RCC 7860 (cell line): Measurements from ENCODE around the gene LCK.
A peak's percentile ranks its signal among the peaks of the same experiment; 100 is the strongest.

Source experiments
- DNase-seq: peaks from one replicate; pipeline ENCODE4 v3.0.0-alpha.2; 2015; ENCODE audit warnings: low spot score
- FAIRE-seq: peaks from 2 replicates; lab custom pipeline; 2012; peaks lifted over from hg19 to GRCh38; lab: Jason Lieb, UNC

LCK gene

DNA sequence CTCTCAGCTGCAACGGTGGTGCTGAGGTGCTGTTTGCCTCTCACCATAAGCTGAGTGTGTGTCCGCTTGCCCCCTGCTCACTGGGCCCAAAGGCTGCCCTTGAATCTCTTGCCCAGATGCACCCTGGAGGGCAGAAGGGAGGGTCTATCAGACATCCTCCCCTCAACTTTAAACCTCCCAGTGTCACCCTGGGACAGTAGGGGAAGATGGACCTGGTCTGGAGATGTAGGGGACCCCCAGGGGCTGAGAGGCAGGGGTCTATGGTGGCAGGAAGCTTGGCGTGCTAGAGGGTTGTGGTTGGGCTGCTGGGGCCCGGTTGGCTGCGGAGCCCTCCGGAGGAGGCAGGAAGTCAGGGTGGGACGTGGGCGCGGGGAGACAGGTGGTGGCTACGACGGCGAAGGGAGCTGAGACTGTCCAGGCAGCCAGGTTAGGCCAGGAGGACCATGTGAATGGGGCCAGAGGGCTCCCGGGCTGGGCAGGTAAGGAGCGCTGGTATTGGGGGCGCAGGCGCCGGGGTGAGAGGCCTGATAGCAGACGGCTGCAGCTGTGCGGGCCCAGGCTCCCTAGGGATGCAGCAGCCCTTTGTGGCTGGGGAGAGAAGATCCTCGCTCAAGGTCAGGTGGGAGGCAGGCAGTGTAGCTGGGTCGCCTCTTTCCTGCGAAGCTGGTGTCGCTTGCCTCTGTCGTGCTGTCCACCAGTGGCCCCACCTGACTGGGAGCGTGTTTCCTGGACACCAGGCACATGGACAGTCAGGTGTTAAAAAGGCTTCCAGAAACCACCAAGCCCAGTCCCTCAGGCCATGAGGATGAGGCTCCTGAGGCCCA lies at the start of gene LCK:
LCK (plus strand) TSS at position 373 of the 824 bp plus-strand sequence. CDS start 23,065 bp downstream, outside the sequence.
- FAIRE-seq (no peak), DNase-seq (no peak)

GRCh38 chr1:32204943-32205361 lies 46.1 kb upstream of the LCK start:
- no peak for FAIRE-seq
- DNase-seq, result no peak

DNA sequence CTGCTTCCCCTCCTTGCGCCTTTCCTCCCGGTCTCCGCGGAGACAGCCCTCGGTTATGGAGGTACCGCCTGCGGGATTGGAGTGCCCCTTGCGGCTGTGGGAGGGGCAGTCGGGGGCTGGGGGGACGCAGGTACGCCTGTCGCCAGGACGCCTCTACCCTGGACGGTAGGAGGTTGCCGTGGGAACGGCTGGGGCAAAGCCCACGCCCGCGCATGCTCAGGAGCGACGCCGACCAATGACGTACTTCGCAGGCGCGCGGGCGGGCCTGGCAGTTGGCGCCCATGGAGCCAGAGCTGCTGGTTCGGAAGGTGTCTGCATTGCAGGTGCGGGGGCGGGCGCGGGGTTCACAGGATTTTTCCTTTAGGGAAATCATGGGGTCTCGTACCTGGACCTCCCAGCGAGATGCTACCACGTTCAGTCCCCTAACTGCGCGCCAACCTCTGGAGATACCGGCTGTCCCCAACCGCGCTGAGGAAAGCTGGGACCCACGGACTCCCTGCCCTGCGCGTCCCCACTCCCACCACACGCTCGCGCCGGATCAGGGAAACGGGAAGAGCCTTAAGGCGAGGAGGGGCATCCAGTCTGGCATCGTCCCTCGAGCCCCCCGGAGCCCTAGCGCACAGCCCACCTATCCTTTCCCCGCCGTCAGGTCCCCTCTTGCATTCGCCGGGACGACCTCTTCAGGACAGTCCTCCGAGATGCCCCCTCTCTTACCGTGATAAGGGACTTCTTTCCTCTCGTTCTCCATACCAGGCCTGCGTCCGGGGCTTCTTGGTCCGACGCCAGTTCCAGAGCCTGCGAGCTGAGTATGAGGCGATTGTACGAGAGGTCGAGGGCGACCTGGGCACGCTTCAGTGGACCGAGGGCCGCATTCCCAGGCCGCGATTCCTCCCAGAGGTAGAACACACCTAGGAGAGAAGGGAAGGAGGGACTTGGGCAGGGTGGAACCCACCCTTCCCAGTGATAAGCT lies 45.4 kb upstream of the LCK start, which contains the start of gene IQCC:
IQCC (plus strand) TSS at position 271 of the 970 bp plus-strand sequence; CDS start at position 282, 11 bp downstream.
- DNase-seq, result peak; percentile 70
- FAIRE-seq, result no peak

GRCh38 chr1:32208469-32208868 lies 42.6 kb upstream of the LCK start:
- DNase-seq (no peak), FAIRE-seq (no peak)

GRCh38 chr1:32208891-32209328 lies 42.2 kb upstream of the LCK start, which contains the start of gene DCDC2B:
DCDC2B (plus strand) TSS chr1:32209089; CDS start chr1:32209094, 5 bp downstream.
- DNase-seq (peak; percentile 85), FAIRE-seq (no peak)

DNA sequence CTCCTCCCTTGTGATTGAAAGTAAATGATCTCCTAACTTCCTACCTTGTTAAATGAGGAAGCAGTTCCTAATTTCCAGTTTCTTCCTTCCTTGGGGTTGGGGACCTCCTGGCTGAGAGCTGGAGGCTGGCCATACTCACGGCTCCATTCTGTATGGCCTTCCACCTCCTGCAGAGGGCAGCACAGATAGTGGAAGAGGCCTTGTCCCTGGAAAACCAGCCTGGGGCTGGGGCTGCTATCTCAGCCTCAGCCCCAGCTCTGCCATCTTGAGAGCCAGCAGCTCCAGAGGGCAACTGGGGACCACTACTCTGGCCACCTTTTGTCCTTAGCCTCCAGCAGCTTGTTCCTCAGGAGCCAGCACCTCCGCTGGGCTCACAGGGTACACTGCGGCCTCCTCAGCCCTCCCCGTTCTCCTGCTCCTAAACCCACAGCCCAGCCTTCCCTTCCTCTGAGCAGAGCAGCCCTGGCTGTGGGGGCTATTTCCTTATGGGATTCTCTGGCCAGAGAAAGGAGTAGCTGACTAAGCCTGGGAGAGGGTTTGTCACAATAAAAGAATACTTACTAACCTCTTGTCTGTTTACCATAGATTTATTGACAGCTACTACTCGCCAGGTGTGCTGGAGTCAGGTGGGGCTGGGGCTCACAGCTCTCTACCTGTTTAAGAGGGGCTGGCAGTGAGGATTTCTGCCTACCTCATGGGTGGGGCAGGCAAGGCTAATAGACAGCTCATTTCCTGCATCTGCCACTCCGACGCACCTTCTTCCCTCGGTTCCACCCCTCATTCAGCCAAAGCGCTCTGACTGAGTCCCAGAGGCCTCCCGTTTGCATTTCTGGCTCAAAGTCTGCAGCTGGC lies 35.2 kb upstream of the LCK start:
- DNase-seq, result peak; percentile 48
- FAIRE-seq, result no peak

DNA sequence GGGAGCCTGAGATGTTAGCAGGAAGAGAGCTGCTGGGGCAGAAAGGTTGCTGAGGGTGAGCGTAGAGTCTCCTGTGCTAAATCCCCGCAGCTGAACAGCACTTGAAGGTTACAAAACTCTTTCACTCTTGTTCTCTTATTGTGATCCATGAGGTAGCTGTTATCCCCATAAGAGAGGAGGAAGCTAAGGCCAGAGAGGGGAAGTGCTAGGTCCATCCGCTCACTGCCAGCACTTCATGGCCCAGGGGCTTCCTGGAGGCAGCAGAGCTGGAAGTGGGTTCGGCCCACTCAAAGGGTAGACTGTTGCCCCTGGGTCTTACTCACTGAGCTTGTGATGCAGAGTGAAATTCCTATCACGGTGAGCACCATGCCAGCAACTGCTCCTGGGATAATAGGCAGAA lies 34.5 kb upstream of the LCK start:
- no peak for FAIRE-seq
- DNase-seq, result no peak

GRCh38 chr1:32219022-32219421 lies 32.0 kb upstream of the LCK start:
- no peak for DNase-seq
- no peak for FAIRE-seq

GRCh38 chr1:32220746-32221580 lies 30.1 kb upstream of the LCK start:
- FAIRE-seq (peak; percentile 76), DNase-seq (peak; percentile 92)

DNA sequence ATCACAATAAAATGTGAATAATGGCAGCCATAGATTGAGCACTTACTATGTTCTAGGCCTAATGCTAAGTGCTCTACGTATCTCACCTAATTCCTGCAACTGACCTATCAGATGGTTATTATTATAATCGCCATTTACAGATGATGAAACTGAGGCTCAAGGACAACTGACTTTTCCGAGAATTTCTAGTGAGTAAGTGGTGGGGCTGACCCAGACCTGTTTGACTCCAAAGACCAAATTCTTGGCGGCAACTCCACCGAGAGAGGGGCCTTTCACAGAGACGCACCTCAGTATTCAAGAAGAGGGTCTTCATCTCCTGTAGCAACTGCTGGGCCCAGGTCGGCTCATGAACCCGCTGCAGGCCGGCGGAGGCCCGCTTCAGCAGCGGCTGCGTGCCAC lies 29.5 kb upstream of the LCK start:
- FAIRE-seq, result no peak
- no peak for DNase-seq

- DNase-seq (peak; percentile 86), FAIRE-seq (peak; percentile 18)
Measured at GRCh38 chr1:32221980-32222755, 28.9 kb upstream of the LCK start, which contains the start of the genes EIF3I and TMEM234. EIF3I (plus strand) TSS chr1:32222407; CDS start chr1:32222442, 35 bp downstream. TMEM234 (minus strand) TSS chr1:32222353; CDS start chr1:32222322, 31 bp downstream.

DNA sequence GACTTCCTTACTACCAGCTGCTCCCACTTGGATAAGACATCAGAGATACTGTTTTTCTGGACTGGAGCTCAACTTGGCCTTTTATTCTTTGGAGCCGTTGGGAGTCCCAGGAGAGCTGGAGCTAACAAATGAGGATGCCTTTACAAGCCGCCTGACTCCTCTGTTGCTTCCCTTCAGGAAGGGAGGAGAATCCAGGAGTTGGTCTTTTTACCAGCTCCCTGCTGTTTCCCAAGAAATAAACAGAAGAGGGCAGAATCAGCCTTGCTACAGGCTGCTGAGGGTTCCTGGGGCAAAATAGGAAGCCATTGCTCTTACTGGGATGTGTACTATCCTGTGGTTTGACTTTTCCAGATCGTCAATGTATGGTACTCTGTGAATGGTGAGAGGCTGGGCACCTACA lies 27.4 kb upstream of the LCK start:
- DNase-seq (no peak), FAIRE-seq (no peak)

DNA sequence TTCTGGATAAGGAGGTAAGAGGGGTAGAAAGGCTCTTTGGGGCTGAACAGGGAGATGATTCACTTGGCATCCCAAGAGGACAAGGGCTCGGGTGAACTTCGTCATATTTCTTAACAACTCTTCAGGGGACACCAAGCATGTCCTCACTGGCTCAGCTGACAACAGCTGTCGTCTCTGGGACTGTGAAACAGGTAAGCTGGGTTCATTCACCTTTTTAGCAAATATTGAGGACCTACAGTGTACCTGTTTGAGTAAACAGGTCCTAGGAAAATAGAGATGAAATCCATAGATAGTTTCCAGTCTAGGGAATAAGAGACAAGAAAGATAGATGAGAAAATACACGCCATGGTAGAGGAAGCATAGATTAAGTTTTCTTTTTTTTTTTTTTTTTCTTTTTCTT lies 26.8 kb upstream of the LCK start:
- no peak for FAIRE-seq

GRCh38 chr1:32228771-32229170 lies 22.3 kb upstream of the LCK start:
- FAIRE-seq (no peak), DNase-seq (no peak)

More for the DNA sequence above, 26.8 kb upstream of the LCK start:
- DNase-seq, result no peak

DNA sequence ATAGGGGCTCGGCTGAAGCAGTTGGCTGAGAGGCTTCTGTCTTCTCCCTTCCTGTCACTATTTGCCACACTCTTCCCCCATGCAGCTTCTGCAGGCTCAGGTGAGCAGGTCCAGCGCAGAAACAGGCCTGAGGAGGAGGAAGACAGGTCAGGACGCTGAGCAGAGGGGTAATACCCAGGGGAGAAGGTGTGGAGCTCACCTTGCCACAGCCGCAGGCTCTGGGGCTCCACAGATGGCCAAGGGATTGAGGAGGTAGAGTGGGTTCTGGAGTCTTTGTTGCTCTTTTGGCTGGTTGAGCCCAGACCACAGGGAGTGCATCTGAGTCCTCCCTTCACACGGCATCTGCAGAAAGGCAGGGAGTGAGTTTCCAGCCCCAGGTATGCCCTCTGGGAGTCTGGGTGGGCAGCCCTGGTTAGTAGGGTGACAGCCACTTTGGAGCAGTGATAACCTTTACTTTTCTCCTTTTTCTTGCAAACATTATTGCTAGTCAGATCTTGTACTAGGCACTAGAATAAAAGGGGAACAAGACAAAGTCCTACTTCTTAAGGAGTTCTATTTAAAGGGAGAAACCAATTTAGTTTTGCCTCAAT lies 19.1 kb upstream of the LCK start:
- DNase-seq (no peak), FAIRE-seq (no peak)

- FAIRE-seq, result no peak
- no peak for DNase-seq
Measured at GRCh38 chr1:32232558-32233304, 18.3 kb upstream of the LCK start.

GRCh38 chr1:32234792-32235191 lies 16.3 kb upstream of the LCK start:
- DNase-seq (no peak), FAIRE-seq (no peak)
